Tongue (tissue), 2 donors: ENCODE results near the gene SPOCK1. TPM values are rescaled to one million over a fixed set of nuclear protein-coding genes. Genes with fewer than 3 reads are reported as not detected.
"Not testable (repeated sequence)": the region's sequence is repeated elsewhere in the genome, so short reads cannot be mapped to it uniquely, and the experiment has no call there.

Source experiments
- DNase-seq: peaks from one replicate; pipeline ENCODE4 v3.0.0-alpha.2; 2015
- total RNA-seq: library from RNA; depleted of rRNA; stranded (reverse); fragments of >200 nt; gene quantifications from one replicate; pipeline ENCODE4 v1.2.3, GENCODE V29; 2014

The SPOCK1 gene
- total RNA-seq, 1 donor from 2014 or later = 12.3 TPM

DNA sequence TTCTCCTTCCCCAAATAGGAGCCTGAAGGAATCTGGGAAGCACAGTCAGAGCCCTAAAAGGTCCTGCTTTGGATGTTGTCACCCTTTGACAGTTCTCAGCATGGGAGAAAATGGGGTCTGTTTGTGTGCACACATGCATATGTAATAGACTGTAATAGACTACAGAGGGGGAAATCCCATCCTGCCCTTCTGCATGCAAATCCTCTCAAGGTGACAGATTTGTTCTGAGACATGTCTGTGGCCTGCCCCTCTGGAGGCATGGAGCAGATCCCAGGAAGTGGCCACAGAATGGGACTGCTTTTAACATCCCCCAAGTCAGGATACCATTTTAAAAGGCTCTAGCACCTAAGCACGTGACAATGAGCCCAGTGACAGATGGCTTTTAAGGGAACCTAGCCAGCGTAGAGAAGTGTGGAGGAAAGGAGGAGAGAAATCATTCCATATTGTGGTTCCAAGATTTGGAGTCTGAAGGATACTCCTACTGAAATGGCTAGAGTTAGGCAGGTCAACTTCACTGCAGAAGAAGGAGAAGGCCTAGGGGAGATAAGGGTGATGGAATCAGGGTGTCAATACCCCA, 483.5 kb downstream of the SPOCK1 start:
- no peak for DNase-seq

DNA sequence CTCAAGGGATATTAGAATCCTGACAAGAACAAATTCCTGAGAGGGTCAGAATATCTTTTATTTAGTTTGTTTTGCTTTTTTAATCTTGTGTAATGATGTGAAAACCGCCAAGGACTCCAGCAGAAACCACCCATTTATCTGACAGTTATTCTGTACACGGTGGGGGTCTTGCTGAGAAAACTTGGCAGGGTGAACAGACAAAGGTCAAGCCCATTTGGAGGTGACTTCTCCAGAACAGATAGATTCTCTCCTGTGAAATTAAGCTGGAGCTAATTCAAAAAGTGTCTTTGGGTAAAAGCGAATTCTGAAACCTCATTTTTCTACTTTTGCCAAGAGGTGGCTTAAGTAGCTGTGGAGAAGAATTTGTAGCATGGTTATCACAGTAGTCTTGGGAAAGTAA, 484.4 kb downstream of the SPOCK1 start:
- DNase-seq = no peak

DNA sequence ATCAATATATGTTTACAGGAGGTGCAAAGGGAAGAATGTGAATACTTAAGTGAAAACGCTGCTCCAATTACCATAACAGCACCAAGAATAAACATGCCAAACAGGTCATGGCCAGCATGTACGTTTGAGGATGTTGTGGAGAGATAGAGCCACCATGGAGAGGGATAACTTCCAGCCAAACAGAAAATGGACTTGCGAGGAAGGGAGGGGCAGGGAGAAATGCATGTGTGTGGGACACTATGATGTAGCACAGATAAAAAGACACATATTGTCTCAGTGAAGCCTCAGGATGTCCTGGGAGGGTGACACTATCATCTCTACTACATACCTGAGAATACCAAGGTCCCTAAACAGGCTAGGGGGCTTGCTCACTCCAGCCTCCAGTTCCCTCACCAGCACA, 488.9 kb downstream of the SPOCK1 start:
- no peak for DNase-seq

DNA sequence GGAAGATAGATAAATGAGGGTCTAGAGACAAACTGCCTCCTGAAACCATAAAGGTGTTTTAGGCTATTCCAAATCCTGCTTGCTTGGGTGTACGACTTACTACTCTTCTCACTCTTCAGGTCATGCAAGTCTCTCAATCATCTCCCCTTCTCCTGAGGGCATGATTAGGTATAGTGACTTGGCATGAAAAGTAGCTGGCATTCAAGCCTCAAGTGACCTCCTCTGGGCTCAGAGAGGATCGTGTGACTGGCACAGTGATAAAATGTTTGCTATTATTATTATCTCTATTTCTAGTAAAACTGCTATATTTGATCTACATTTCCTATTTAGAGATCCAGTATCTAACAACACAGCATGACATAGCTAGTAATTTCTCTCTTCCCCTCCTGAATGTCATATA, 494.8 kb downstream of the SPOCK1 start:
- DNase-seq = no peak

DNA sequence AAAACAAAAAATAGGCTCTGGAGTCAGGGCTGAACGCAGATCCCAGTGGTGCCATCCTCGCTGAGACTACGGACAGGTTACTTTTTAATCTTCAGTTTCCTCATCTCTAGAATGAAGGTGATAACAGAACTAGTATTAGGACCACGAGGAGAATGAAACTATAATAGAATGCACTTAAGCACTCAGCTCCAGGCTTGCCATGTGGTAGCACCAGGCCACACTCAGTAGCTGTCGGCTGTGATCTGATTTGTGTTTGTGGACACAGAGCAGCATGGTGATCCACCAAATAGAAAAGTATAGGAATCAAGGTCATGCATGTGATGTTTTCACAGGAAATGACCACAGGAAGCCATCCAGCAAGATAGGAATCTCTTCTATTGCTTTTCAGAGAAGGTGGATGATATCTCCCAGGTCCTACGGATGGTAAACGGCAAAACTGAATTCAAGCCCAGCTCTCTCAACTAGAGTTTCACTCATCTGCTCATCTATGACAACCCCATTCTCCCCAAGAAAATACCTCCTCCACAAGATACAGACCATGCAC, 498.0 kb downstream of the SPOCK1 start:
- DNase-seq = no peak

DNA sequence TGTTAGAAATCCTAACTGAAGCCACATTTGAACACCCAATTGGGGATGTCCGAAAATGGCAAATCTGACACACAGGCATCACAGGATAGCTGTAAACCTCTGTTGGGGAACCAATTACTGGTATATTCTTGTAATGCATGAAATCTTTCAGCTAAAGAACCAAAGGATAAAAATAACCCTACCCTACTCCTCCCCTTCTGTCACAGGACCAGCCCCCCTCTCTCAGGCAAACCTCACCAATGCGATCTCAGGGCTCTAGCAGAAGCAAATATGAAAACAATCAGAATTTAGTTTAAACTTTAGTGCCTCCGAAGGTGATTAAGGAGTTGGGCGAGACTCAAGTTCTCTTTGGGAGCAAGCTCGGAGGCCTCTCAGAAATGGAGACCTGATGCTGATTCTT, 499.3 kb downstream of the SPOCK1 start:
- no peak for DNase-seq

DNA sequence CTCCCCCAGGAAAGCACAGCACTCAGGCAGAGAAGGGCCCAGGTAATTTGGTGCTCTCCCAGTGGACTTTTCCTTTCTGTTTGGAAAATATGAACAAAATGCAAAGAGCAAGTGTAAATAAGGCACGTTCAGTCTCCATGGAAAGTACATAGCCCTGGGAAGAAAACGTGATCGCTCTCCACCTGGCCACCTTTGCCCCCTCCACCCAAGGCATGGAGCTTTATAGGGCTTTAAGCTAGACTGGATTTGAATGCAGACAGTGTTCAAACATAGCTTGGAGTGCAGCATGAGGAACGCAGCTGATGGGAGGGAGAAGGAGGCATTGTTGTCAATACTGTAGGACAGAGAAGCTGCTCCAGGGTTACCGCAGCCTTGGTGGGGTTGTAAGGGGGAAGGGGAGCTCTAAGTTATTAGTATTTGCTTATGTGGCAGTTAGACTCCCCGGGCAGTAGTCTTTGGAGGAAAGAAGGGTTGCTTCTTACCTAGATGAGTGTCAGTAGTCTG, 500.2 kb downstream of the SPOCK1 start:
- peak; percentile 35 for DNase-seq

DNA sequence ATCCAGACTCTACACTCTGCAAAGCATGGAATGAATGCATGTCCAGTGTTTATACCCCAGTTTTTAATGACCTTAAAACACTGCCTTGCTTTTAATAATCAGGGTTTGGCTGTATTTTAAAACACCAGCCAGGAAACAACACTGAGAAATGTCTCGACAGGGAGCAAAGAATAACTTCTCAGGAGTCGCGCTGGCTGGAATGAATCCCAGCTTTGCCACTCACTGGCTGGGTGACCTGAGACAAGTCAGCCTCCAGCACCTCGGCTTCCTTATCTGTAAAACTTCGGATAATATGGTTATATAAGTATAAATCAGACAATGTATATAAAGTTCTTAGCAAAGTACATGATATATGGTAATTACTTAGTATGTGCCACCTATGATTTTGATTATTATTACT, 505.0 kb downstream of the SPOCK1 start:
- no peak for DNase-seq

DNA sequence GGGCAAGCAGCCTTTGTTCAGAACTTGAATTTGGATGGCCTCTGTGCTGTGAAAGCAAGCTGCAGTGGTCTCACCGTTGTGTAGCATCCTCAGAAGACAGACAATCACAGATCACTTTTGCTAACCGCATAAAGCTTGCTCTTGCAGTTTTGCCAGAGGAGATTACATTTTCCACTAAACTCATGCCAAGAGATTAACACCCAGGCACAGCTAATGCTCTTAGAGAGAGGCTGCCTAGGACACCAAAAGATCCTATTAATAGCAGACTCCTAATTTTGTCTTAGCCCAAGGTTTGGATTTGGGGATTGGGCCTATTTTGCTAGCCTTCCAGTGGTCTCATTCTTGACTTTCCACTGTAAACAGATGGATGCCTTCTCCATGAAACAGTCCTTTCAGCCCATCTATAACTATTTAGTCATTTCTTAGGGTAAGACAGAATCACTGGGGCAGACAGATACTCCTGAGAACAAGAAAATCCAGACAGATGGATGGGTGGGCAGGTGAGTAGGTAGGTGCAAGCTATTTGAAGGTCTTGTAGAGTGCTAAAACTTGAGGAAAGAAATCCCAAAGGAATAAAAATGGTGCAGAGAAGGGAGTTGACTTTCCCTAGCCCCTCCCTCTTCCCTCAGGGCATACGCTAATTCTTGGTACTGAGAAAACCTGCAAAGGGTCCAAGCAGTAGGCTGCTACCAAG, 506.2 kb downstream of the SPOCK1 start:
- DNase-seq = peak; percentile 12

DNA sequence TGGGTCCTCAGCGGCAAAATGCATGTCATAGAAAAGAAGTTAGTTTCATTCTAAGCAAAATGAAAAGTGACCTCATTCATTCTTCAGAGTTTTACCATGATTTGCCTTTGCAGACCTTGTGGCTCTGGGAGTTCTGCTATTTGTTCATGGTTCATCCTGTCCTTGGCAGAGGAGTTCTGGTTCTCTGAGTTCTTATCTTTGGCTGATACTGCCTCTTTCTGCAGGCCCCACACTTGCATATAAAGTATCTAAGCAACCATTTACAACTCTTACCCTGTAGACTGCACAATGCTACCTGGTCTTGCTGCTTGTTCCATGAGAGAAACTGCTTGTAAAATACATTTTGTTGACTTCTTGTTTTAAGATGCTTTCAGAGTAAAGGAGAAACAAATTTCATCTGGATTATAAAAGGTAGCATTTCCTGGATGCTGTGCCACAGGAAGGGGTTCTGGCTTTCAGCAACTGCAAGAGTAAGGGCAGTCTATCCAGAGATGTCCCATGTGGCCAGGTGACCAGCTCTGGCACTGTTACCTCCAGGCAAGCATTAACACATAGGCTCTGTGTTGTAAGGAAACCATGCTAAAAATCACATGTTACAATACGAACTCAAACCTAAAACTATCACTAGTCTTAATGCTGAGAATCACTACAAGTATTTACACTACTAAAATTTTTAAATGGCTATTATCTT, 513.2 kb downstream of the SPOCK1 start:
- DNase-seq = no peak

DNA sequence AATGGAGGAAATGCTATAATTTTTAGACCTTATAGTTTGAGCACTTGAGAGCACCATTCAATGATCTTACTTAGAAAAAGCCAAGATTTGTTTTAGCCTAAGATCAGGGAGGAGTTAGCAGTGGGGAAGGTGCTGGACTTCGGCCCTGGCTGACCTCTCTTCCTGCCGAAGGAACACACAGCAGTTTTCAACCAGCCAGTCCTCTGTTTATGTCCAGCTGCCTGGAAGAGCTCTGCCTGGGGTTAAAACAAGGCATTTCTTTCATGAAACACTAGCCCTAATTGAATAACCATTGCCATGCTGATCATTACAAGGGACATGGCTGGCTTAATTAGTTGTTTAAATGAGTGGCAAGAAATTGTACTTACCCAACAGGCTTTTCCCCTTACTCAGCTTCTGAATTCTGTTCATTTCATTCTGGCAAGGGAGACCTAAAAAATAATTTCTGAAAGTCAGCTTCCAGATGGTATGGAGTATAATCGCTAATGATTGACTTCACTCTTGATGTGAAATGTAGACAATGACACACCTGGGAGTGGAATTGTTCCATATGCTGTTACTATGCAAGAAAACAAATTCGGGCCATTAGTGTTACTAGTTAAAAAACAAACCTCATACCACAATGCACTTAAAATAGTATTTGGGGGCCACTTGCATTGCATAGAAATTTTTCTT, 514.2 kb downstream of the SPOCK1 start:
- DNase-seq = no peak

DNA sequence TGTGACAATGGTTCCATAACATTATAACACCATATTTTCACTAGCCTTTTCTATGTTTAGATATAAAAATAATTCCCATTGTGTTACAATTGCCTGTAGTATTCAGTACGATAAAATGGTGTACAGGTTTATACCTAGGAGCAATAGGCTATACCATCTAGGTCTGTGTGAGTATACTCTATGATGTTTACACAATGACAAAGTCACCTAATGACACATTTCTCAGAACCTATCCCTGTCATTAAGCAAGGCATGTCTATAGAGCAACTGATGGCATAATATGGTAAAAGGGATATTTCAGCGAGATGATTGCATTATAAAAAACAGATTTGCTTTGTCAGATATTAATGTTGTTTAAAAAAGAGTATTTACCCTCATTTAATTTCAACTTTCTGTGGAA, 517.2 kb downstream of the SPOCK1 start:
- DNase-seq = no peak

DNA sequence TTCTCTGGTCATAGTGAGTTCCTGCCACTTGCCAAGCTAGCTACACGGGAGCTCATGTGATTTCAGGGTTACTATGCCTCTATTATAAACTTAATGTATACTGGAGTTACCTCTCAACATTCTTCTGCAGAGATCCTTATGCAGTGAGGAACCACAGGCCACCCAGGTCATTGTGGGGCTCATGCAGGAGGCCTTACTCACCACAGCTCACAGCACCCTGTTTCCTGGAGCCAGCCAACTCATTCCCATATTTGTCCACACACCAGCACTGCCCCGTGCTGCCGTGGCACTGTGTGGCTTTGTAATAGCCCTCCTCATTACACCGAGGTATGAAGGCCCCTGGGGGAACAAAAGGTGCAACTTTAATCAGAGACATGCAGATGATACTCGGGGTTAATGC, 520.0 kb downstream of the SPOCK1 start:
- no peak for DNase-seq

DNA sequence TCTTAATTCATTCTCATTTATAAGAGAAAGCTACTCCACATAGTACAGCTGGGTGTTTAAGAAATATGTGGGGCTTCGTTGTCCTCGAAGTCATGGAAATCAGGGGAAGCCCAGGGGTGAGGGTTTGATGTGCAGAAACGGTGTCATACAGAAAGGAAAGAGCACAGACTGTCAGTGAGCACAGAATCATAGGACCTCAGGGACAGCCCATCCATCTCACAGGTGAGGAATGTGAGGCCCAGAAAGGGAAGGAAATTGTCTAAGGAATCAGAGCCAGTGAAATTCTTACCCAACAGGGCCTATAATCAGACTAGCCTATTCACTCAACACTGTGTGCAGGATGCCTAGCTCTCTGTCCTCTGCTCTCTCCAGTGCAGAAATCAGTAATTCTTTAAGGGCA, 535.6 kb downstream of the SPOCK1 start:
- peak; percentile 6 for DNase-seq

DNA sequence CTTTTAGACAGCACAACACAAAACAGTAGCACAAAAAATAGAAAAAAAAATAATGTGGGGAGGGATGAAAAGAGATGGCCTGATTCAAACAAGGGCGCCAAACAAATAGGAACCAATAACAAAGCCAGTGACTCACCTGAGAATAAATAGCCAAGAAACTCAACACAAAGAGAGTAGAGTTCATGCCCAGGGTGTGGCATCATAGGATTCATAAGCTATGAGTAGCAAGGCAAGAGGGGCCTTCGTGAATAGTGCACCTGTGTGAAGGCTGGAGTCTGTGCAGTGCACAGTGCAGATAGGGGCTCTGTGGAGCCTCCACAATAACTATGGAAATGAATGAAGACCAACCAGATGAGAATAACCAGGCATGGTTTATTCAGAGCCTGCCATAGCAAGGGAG, 541.7 kb downstream of the SPOCK1 start:
- no peak for DNase-seq

DNA sequence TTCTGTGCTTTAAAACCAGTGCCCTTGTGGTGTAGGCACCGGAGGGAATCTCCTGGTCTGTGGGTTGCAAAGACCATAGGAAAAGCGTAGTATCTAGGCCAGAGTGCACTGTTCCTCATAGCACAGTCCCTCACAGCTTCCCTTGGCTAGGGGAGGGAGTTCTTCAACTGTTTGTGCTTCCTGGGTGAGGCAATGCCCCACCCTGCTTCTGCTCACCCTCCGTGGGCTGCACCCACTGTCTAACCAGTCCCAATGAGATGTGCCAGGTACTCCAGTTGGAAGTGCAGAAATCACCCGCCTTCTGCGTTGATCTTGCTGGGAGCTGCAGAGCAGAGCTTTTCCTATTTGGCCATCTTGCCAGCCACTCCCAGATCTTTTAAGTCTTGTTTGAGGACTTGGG, 545.0 kb downstream of the SPOCK1 start:
- DNase-seq = not testable (repeated sequence)

DNA sequence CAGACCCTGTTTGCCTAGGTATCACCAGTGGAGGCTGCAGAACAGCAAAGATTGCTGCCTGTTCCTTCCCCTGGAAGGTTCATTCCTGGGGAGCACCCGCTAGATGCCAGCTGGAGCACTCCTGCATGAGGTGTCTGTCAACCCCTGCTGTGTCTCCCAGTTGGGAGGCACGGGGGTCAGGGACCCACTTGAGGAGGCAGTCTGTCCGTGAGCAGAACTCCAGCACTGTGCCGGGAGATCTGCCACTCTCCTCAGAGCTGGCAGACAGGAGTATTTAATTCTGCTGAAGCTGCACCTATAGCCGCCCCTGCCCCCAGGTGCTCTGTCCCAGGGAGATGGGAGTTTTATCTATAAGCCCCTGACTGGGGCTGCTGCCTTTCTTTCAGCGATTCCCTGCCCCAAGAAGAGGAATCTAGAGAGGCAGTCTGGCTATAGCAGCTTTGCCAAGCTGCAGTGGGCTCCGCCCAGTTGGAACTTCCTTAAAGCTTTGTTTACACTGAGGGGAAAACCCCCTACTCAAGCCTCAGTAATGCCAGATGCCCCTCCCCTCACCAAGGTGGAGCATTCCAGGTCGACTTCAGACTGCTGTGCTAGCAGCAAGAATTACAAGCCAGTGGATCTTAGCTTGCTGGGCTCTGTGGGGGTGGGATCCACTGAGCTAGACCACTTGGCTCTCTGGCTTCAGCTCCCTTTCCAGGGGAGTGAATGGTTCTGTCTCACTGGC, 545.6 kb downstream of the SPOCK1 start:
- DNase-seq = peak; percentile 5

DNA sequence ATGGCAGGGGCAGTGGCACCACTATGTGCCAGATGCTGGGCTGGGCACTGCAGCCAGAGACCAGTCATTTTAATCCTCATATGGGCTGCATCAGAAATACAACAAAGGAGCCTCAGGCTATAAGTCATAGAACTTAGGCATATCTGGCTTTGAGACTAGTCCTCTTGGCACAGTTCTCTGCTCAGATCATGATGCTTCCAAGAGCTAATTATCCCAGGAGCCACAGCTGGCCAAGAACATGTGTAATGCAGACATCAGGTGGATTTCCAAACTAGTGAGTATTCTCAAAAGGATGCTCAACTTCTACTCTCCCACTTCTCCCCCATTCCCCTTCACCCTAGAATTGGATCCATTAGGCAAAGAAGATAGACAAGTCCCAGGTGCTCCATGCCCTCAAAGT, 571.6 kb downstream of the SPOCK1 start:
- peak; percentile 53 for DNase-seq

DNA sequence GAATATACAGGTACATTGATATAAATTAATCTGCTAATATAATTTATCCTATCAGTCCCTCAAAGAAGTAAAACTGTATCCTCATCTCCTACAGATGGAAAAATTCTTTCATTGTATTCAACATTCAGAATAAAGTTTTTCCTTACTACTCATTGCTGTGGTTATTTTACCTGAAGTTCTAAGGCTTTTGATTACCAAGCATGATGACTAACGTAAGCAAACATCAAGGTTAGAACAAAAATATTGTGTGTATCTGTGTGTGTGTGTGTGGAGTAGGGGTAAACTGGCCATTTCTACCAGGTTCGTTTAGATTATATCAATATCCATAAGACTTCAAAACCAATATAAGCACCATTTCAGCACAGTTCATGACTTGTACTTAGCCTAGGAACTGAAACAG, 573.1 kb downstream of the SPOCK1 start:
- no peak for DNase-seq
